ENCODE results near the gene TFDP1.
A peak's percentile ranks its signal among the peaks of the same experiment; 100 is the strongest.
"Not testable (repeated sequence)": the region's sequence is repeated elsewhere in the genome, so short reads cannot be mapped to it uniquely, and the experiment has no call there.

The TFDP1 gene

GRCh38 chr13:113623491-113624234 lies 39.1 kb downstream of the TFDP1 start:
- peak overlapping the region; percentile 11; the same call in 1 of the 2 replicates for H3K27ac ChIP-seq
- no peak for DNase-seq (ENCODE audit: low spot score)
- CTCF ChIA-PET = no interaction called here
- POLR2A ChIA-PET (ENCODE audit: low non-redundant PET) = no interaction called here
- no peak for TF ChIP-seq CTCF (conservative IDR thresholded peaks at IDR 0.05; ENCODE audit: low read depth)

GRCh38 chr13:113624235-113624587 lies 39.7 kb downstream of the TFDP1 start:
- no peak for TF ChIP-seq CTCF (conservative IDR thresholded peaks at IDR 0.05; ENCODE audit: low read depth)
- H3K27ac ChIP-seq = peak overlapping the region; percentile 11; the same call in 1 of the 2 replicates
- CTCF ChIA-PET = no interaction called here
- no peak for DNase-seq (ENCODE audit: low spot score)
- POLR2A ChIA-PET (ENCODE audit: low non-redundant PET) = no interaction called here

GRCh38 chr13:113624640-113625304 lies 40.2 kb downstream of the TFDP1 start:
- POLR2A ChIA-PET (ENCODE audit: low non-redundant PET); CTCF ChIA-PET; H3K27ac ChIP-seq; DNase-seq (ENCODE audit: low spot score): not testable (repeated sequence)

GRCh38 chr13:113625965-113626721 lies 41.6 kb downstream of the TFDP1 start:
- no peak overlapping the region for H3K27ac ChIP-seq
- ChIA-PET POLR2A (ENCODE audit: low non-redundant PET) (no interaction called here), CTCF (interaction anchor here (0.7 kb wide), 1 partner anchor 230 kb away, joined by 3 read pairs; no protein-coding TSS in a partner anchor)
- TF ChIP-seq CTCF (conservative IDR thresholded peaks at IDR 0.05; ENCODE audit: low read depth) = no peak
- DNase-seq (ENCODE audit: low spot score) = no peak

- no peak overlapping the region for H3K27ac ChIP-seq
- no peak for TF ChIP-seq CTCF (conservative IDR thresholded peaks at IDR 0.05; ENCODE audit: low read depth)
- ChIA-PET POLR2A (ENCODE audit: low non-redundant PET) (no interaction called here), CTCF (no interaction called here)
- DNase-seq (ENCODE audit: low spot score) = no peak
These were observed 42.6 kb downstream of the TFDP1 start for GRCh38 chr13:113627136-113627535.

- no peak for TF ChIP-seq CTCF (conservative IDR thresholded peaks at IDR 0.05; ENCODE audit: low read depth)
- POLR2A ChIA-PET (ENCODE audit: low non-redundant PET) = no interaction called here
- no peak for DNase-seq (ENCODE audit: low spot score)
- H3K27ac ChIP-seq = peak overlapping the region; percentile 22
- CTCF ChIA-PET = no interaction called here
These were observed 44.0 kb downstream of the TFDP1 start for GRCh38 chr13:113628291-113629270.

All from RWPE1 (cell line).